ENCODE measurements around the gene SLC27A5.
A peak's percentile ranks its signal among the peaks of the same experiment; 100 is the strongest.

DNA sequence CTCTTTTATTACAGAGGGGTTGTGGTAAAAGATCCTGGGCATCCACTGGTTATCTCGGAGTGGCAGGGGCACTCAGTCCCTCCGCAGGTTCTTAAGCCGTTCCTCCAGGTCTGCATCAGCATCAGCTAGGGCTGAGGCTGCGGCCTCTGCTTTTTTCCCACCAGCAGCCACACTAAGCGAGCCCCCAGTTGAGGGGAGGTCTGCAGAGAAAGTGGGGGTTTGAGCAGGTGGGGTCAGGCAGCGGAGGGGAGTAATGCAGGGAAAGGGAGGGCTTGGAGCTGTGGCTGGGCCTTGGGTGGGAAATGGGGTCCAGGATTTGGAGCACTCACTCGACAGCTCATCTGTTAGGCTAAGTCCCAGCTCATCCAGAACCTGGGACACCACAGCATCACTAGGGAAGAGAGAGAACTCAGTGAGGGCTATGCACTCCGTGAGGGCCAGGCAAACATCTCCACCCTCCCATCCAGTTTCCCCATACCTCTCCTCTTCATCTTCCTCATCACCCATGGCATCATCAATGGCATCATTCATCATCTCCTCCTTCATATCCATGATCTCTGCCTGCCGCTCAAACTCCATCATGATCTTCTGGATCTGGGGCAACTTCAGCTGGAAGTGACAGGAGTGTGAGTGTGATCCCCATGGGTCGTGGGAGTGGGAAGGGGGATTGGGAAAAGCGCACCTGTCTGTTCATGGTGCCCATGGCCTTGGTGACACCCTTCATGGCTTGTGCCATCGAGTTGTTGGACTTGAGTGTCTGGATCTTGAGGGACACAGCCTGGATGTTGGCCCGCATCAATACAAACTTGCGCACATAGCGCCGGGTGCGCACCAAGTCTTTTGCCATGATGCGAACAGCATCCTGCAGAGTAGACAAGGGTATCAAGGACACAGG, 40.0 kb upstream of the SLC27A5 start:
- TF ChIP-seq POLR2AphosphoS5 (IDR thresholded peaks at IDR 0.05; ENCODE audit: low read depth, low read length) (peak; percentile 74; the same call in 1 of the 2 replicates), POU2F2 (IDR thresholded peaks at IDR 0.05; ENCODE audit: low read depth, low read length) (no peak)

Measured in GM12891 (cell line).